Measurements from ENCODE around the gene G3BP2.

DNA sequence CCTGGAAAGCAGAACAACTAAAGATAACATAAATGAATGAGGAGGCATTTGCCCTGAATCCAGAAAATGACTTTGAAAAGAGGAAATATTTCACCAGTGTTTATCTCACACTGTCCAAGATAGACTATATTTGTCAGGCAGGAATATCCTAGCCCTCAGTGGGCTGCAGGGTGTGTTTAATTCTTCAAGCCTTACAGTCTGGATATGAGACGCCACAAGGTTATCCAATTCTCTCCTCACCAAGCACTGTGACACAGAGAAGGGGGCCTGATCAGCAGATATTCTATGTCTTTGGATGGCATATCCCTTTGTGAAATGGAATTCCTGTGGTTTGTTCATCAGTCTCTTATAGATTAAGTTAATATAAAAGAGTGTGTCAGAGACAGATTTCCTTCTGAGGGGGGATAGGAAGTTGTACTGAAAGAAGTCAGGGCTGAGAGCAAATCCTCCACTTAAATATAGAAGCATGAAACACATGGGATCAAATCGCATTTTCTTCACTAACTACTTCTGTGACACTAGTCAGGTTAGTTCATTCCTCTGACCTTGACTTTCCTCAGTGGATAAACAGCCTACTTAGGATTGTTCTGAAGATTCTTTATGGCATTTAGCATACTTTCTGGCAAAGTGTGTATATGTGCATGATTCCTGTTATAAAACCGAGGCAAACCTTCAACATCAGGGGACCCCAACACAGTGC is 6.8 kb upstream of the G3BP2 start:
- TF ChIP-seq, protein P1, sequence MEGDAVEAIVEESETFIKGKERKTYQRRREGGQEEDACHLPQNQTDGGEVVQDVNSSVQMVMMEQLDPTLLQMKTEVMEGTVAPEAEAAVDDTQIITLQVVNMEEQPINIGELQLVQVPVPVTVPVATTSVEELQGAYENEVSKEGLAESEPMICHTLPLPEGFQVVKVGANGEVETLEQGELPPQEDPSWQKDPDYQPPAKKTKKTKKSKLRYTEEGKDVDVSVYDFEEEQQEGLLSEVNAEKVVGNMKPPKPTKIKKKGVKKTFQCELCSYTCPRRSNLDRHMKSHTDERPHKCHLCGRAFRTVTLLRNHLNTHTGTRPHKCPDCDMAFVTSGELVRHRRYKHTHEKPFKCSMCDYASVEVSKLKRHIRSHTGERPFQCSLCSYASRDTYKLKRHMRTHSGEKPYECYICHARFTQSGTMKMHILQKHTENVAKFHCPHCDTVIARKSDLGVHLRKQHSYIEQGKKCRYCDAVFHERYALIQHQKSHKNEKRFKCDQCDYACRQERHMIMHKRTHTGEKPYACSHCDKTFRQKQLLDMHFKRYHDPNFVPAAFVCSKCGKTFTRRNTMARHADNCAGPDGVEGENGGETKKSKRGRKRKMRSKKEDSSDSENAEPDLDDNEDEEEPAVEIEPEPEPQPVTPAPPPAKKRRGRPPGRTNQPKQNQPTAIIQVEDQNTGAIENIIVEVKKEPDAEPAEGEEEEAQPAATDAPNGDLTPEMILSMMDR (IDR thresholded peaks at IDR 0.05) = no peak
- TF ChIP-seq POLR2AphosphoS5 (IDR thresholded peaks at IDR 0.05) = no peak

Data from prostate gland (tissue), 2 donors.